ENCODE data around the gene FMO5.
"Not testable (repeated sequence)": the region's sequence is repeated elsewhere in the genome, so short reads cannot be mapped to it uniquely, and the experiment has no call there.

Gene FMO5

DNA sequence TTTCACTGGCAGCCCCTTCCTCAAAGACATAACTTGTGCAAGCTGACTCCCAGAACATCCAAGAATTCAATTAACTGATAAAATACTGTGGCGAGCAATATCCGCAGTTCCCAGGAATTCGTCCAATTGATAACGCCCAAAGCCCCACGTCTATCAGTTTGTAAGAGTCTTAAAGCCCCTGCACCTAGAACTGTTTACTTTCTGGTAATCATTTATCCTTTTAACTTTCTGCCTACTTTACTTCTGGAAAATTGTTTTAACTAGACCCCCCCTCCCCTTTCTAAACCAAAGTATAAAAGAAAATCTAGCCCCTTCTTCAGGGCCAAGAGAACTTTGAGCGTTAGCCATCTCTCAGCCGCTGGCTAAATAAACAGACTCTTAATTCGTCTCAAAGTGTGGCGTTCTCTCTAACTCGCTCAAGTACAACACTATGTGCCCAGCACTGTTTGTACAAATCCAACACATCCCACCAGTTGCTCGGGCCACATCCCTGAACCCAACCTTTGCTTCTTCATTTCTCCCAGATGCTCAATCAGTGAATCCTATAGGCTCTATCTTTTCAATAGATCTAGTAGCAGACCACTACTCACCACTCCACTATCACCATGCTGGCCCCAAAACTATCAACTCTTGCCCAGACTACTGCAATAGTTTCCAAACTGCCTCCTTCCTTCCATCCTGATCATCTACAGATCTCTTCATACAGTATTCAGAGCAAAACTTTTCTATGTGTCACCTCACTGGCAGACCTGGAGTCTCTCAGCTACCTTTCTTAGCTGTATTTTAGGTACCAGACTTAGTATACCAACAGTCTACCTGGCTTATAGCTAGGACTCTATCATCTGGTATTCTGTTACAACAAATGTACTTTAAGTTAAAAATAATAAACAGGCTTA is 14.0 kb upstream of the FMO5 start:
- DNase-seq = no peak

DNA sequence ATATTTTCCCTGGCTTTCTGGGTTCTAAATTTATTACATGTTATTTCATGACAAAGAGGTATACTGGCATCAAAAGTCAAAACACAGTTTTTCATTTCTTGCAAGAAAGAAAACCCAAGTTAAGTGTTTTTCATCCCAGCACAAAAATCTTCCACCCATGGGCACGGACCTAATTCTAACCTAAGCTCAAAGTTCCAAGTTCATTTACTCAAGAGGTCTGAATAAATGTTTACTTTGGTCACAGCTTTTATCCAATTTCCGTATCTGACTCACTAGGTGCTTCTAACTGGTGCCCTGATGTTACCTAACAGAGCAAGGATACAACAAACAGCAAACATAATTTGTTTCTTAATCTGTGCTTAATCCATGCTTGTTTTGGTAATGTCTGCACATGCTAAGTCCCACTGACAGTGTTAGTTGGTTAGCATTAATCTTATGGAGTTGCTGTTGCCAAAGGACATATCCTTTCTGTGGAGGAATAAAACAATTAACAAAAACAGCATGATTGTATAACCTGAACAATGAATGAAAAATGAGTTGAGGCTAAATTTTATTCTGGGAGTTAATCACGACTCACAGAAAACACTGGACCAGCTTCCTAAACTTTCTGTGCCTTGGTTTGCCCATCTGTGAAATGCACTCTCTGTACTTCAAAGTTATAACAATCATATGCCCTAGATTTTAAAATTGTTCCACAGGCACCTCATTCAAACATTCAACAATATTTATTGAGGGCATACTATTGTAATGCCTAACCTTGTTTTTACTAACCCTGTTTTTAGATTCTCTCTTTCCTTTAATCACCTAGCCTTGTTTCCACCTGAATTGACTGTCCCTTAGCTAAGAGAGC is 13.1 kb upstream of the FMO5 start:
- DNase-seq = peak; percentile 75

GRCh38 chr1:147236959-147237791 is 12.0 kb upstream of the FMO5 start:
- DNase-seq = no peak

DNA sequence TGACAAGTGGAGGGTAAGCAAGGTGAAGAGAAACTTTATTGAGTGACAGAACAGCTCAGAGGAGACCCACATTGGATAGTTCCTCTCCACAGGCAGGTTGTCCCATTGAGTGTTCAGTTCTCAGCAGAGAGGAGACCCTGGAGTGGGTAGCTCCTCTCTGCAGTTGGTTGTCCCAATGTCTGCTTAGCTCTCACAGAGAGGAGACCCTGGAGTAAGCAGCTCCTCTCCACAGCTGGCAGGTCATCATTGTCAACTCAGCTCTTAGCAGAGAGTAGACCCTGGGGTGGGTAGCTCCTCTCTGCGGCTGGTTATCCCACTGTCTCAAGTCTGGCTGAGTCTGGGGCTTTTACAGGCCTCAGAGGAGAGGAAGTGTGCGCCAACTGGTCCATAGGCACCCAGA is 11.3 kb upstream of the FMO5 start:
- DNase-seq = no peak

GRCh38 chr1:147235822-147236221 is 10.7 kb upstream of the FMO5 start:
- DNase-seq = no peak

- not testable (repeated sequence) for DNase-seq
These were observed 8.8 kb upstream of the FMO5 start for GRCh38 chr1:147233903-147234302.

GRCh38 chr1:147231032-147231431 is 5.9 kb upstream of the FMO5 start:
- not testable (repeated sequence) for DNase-seq

DNA sequence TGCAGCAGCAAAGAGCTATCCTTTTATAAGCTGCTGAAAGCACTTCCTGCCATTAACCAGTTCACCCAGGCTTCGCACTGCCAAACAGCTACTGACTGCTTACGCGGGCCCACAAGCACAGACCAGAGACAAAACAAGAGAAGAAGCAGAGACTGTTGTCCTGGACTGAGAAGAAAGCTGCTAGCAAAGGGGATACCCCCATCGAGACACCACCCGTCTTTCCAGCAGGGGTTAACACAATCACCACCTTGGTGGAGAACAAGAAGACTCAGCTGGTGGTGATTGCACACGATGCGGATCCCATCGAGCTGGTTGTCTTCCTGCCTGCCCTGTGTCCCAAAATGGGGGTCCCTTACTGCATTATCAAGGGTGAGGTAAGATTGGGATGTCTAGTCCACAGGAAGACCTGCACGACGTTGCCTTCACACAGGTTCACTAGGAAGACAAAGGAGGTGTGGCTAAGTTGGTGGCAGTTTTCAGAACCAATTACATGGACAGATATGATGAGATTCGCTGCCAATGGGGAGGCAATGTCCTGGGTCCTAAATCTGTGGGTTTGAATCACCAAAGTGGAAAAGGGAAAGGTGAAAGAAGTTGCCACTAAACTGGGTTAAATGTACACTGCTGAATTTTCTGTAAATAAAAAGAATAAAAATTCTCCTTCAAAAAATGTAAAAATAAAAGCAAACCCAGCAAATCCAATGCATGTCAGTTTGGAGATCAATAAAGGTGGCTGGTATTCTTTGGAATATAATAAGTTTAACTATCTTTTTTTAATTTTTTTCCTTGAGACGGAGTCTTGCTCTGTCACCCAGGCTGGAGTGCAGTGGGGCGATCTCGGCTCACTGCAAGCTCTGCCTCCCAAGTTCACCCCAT is 1.2 kb downstream of the FMO5 start:
- no peak for DNase-seq

DNA sequence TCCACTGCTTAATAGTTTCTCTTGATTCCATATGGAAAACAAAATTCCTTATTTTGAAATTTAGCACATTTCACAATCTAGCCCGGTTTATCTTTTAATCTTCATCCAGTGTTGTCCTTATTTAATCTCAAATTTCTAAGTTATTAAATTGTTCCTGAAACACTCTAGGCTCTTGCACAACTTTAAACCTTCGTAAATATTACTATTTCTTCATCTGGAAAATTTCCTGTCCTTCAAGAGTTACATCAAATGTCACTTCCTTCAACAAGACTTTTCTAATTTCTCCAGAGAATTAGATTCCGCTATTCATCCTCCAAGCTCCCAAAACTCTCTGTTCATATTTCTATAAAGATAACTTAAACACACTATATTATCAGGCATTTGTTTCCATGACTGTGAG is 6.5 kb downstream of the FMO5 start:
- no peak for DNase-seq

DNA sequence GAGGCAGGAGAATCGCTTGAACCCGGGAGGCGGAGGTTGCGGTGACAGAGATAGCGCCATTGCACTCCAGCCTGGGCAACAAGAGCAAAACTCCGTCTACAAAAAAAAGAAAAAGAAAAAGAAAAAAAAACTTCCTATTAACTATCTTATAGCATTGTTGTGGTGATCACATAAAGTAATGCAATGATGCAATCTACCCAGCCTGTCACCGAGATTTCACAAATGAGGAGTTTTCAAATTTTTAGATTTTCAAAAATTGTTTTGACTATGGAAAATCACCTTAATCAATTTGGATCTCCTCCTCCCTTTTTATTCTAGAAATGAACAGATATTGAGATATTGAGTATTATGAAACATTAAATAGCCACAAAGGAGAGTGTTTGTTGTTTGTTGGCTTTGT is 8.0 kb downstream of the FMO5 start:
- DNase-seq = no peak

GRCh38 chr1:147216124-147216523 is 9.0 kb downstream of the FMO5 start:
- no peak for DNase-seq

- no peak for DNase-seq
These were observed 9.6 kb downstream of the FMO5 start for GRCh38 chr1:147215540-147215916.

- DNase-seq = no peak
These were observed 10.1 kb downstream of the FMO5 start for GRCh38 chr1:147214842-147215539.

DNA sequence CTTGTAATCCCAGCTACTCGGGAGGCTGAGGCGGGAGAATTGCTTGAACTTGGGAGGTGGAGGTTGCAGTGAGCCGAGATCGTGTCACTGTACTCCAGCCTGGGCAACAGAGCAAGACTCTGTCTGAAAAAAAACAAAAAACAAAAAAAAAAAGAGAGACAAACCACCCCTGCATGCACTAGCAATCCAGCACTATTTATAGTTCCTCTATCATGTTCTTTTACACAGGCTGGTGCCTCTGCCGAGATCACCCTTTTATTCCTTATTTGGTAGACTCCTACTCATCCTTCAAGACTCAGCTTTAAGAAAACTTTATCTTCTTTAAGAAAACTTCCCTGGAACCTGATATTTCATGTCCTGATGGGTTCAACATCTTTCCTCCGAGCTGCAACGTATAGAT is 10.8 kb downstream of the FMO5 start:
- no peak for DNase-seq

GRCh38 chr1:147213271-147213670 is 11.9 kb downstream of the FMO5 start:
- no peak for DNase-seq

GRCh38 chr1:147211577-147211976 is 13.6 kb downstream of the FMO5 start:
- no peak for DNase-seq

- no peak for DNase-seq
These were observed 14.2 kb downstream of the FMO5 start for GRCh38 chr1:147210987-147211386.

DNA sequence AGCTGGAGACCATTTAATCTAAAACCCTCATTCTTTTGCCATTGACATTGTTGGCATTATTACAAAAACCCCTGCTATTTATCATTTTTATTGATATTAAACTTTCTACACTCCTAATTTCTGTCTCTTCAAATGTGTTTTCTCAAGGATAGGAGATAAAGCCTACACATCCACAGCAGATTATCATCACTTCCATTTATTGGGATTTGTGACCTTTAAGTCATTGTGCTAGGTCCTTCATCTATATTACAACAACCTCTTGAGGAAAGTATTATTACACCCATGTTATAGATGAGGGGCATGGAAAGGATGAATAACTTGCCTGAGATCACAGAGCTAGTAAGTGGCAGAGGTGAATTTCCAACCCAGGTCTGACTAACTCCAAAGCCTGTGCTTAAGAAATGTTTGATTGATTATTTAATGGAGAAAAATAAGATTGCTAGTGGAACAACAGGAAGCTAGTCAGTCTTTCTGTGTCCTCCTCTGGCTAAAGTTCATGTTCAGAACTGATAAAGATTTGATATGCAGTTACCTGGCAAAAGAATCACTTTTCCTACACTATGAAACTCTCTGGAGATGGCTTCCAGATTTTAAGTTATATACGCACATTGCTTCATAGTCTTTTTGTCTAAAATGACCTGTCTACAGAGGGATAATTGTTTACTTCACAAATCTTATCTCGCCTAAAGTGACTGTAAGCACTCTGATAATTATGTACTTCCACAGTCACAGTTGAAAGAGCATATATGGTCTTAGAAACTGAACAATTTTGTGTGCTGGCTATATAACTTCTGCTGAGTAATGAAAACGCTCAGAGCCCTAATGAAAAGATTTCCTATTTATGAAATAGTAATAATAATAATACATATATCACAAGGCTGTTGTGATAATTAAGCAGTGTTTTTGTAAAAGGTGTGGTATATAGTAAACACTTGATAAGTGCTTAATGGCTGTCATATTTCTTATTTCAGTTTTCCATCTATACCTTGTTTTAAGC is 15.0 kb downstream of the FMO5 start:
- no peak for DNase-seq

DNA sequence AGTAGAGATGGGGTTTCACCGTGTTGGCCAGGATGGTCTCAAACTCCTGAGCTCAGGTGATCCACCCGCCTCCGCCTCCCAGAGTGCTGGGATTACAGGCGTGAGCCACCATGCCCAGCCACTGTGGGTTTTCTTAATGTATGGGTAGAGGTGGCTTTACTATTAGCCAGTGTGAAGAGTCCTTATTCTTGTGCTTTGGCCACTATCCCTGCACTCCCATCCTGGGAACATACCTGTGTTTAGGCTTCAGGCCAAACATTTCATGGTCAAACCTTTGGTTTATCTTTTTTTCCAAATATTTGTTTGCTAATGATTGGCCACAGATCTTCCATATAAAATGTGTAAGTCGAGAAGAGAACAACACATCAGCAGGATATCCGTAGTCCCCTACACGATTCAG is 16.5 kb downstream of the FMO5 start:
- no peak for DNase-seq

DNA sequence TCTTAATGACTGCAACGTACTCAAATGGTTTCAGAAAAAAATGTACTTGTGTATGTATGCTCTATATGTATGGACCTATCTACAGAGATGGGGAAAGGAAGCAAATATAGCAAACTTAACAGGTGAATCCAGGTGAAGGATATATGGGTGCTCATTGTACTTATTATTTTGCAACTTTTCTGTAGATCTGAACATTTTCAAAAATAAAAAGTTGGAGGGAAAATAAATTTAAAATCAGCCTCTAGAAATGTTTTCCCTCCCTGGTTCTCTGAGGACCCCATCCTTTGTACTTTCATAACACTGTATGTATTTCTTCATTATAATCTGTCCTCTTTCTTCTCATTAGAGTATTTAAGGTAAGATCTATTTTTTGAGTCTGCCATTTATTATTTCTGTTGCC is 17.9 kb downstream of the FMO5 start:
- DNase-seq = no peak

Measured in NCI-H82 (cell line).